Stimulated activated CD4-positive, alpha-beta T cell treated with anti-CD3 and anti-CD28 coated beads, Interleukin-4, amount 100 ng/mL, for 48 hours (primary cell): Measurements from ENCODE around the gene IFNA7.
"Not testable (repeated sequence)": the region's sequence is repeated elsewhere in the genome, so short reads cannot be mapped to it uniquely, and the experiment has no call there.

Experiments used
- DNase-seq, 2 donors: peaks; one replicate each; pipeline ENCODE4 v3.0.0-alpha.2; 2020; ENCODE audit warnings: low read depth in 2 of 2

Gene IFNA7

GRCh38 chr9:21182810-21183736 lies 18.9 kb downstream of the IFNA7 start:
- DNase-seq, result not testable (repeated sequence)

- no peak for DNase-seq
Measured at GRCh38 chr9:21174671-21175070, 27.3 kb downstream of the IFNA7 start.

GRCh38 chr9:21172156-21172555 lies 29.8 kb downstream of the IFNA7 start:
- DNase-seq, result no peak

GRCh38 chr9:21171351-21171750 lies 30.7 kb downstream of the IFNA7 start:
- DNase-seq, result no peak

- DNase-seq, result not testable (repeated sequence)
Measured at GRCh38 chr9:21166560-21166959, 35.4 kb downstream of the IFNA7 start, which contains the start of gene IFNA21. TSS of gene IFNA21 (minus strand) at chr9:21166660. CDS start at chr9:21166612, 48 bp downstream.

DNA sequence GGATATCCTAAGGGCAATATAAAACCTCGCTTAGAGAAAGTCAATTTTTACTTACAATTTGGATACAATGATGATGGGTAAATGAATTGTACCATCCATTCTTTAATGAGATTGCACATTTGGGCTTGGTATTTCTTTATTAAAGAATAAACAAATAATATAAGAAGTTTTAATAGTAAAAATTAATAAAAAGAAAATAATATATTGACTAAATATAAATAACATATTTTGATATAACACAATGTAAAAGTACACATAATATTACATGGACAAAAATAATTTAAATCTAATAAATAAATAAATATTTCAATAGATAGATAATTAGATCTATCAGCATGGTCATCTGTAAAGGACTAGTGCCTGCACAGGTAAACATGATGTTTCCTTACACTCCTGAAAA lies 36.5 kb downstream of the IFNA7 start:
- DNase-seq, result no peak

GRCh38 chr9:21160178-21160577 lies 41.8 kb downstream of the IFNA7 start:
- no peak for DNase-seq

DNA sequence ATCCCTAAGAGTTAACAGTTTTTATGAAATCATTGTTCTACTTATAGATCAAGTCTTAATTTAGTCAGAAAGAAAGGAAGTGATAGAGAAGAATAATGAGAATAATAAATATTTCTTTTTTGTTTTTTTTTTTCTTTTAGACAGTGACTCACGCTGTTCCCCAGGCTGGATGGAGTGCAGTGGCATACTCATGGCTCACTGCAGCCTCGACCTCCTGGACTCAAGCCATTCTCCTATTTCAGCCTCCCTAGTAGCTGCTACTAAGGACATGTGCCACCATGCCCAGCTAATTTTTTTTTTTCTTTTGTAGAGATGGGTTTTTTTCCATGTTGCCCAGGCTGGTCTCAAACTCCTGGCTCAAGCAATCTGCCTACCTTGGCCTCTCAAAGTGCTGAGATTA lies 46.5 kb downstream of the IFNA7 start:
- DNase-seq, result no peak

- DNase-seq, result no peak
Measured at GRCh38 chr9:21154018-21154608, 47.9 kb downstream of the IFNA7 start.

- DNase-seq, result no peak
Measured at GRCh38 chr9:21153336-21154017, 48.5 kb downstream of the IFNA7 start.
